Uterus (tissue), 4 donors: ENCODE results near the gene IL22. TPM values are rescaled to one million over a fixed set of nuclear protein-coding genes. Genes with fewer than 3 reads are reported as not detected.

Source experiments
- DNase-seq, 2 donors: peaks; one replicate each; pipeline ENCODE4 v3.0.0-alpha.2; 2019 to 2020
- H3K27ac ChIP-seq, 2 donors: fragments of 200-600 bp; sonication (generic); 1 replicate in 1 of 2; 2 replicates in 1 of 2; pipeline ENCODE4 v1.5.1; 2016 to 2018
- H3K27me3 ChIP-seq, 2 donors: fragments of 200-600 bp; sonication (generic); one replicate each; pipeline ENCODE4 v1.5.1; 2018 to 2019; ENCODE audit warnings: control low read depth in 1 of 2
- H3K36me3 ChIP-seq, 2 donors: fragments of 200-600 bp; sonication (generic); one replicate each; pipeline ENCODE4 v1.5.1; 2019; ENCODE audit warnings: control low read depth in 1 of 2
- H3K4me1 ChIP-seq, 2 donors: fragments of 200-600 bp; sonication (generic); one replicate each; pipeline ENCODE4 v1.5.1; 2018 to 2019; ENCODE audit warnings: control low read depth in 1 of 2
- H3K4me3 ChIP-seq, 2 donors: fragments of 200-600 bp; sonication (generic); 1 replicate in 1 of 2; 2 replicates in 1 of 2; pipeline ENCODE4 v1.5.1; 2018 to 2019; ENCODE audit warnings: mild to moderate bottlenecking in 1 of 2
- H3K9me3 ChIP-seq, 2 donors: fragments of 200-600 bp; sonication (generic); one replicate each; pipeline ENCODE4 v1.5.1; 2019; ENCODE audit warnings: control low read depth in 1 of 2
- POLR2A ChIP-seq, 2 donors: fragments of 450-650 bp; IDR thresholded peaks; one replicate each; pipeline ENCODE4 v1.6.1; 2016; ENCODE audit warnings: antibody characterized with exemption in 2 of 2, mild to moderate bottlenecking in 1 of 2, moderate library complexity in 1 of 2
- intact Hi-C: fragments of 100-400 bp; cut with DNase I; formaldehyde crosslinking; loops from one replicate; pipeline ENCODE4 v1.15.1; 2023; ENCODE audit warnings: low total_unique reads
- total RNA-seq, 4 donors: library from RNA; depleted of rRNA in 3 of 4; stranded (reverse); fragments of >200 nt in 3 of 4; gene quantifications; one replicate each; pipeline versions ENCODE4 v1.1.0 to v1.2.4, GENCODE V29; 2014 to 2023
- TF ChIP-seq, protein P1 (sequence below), 4 experiments: fragments of 200-600 bp in 2 of 4; fragments of 450-650 bp in 2 of 4; sonication (generic) in 2 of 4; IDR thresholded peaks; one replicate each; pipeline ENCODE4 v1.5.1; 2016 to 2019; ENCODE audit warnings: antibody characterized with exemption in 4 of 4, mild to moderate bottlenecking in 2 of 4, moderate library complexity in 1 of 4
- donor health status: DM: yes; HTN: yes; CAD: no.

IL22 gene, protein sequence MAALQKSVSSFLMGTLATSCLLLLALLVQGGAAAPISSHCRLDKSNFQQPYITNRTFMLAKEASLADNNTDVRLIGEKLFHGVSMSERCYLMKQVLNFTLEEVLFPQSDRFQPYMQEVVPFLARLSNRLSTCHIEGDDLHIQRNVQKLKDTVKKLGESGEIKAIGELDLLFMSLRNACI
- not detected for total RNA-seq

DNA sequence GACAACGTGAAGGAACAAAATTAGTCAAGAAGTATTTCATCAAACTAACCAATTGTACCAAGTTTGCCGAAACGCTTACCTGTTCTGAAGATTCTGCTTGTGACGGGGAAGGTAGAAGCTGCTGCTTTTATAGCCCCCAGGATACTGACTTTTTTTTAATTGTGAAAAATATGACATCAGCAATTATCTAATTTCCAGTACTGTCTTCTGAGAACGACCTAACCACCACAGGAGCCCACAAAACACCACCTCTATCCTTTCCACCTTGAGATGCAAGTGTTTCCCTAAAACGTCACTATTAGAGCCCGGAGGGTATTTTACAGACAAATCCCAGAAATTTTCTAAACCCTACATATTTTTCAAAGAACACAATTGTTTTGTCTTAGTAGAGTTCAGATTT is at the start of gene IL22:
Gene IL22, minus strand, starts transcription at position 101 of the 400 bp plus-strand sequence. CDS start 156 bp downstream, outside the sequence.
- TF ChIP-seq POLR2A (IDR thresholded peaks at IDR 0.05), result no peak
- TF ChIP-seq, protein P1, sequence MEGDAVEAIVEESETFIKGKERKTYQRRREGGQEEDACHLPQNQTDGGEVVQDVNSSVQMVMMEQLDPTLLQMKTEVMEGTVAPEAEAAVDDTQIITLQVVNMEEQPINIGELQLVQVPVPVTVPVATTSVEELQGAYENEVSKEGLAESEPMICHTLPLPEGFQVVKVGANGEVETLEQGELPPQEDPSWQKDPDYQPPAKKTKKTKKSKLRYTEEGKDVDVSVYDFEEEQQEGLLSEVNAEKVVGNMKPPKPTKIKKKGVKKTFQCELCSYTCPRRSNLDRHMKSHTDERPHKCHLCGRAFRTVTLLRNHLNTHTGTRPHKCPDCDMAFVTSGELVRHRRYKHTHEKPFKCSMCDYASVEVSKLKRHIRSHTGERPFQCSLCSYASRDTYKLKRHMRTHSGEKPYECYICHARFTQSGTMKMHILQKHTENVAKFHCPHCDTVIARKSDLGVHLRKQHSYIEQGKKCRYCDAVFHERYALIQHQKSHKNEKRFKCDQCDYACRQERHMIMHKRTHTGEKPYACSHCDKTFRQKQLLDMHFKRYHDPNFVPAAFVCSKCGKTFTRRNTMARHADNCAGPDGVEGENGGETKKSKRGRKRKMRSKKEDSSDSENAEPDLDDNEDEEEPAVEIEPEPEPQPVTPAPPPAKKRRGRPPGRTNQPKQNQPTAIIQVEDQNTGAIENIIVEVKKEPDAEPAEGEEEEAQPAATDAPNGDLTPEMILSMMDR (IDR thresholded peaks at IDR 0.05), result no peak
- H3K27ac ChIP-seq, result no peak within 1 kb of the TSS
- intact Hi-C loops, result no loop called here
- no peaks in the 10 kb centered on the region for H3K4me1 ChIP-seq
- no peaks in the 10 kb centered on the region for H3K9me3 ChIP-seq
- no peaks in the 10 kb centered on the region for H3K27me3 ChIP-seq
- H3K36me3 ChIP-seq, result no peaks in the 10 kb centered on the region
- no peak for DNase-seq
- H3K4me3 ChIP-seq, result no peak within 1 kb of the TSS

DNA sequence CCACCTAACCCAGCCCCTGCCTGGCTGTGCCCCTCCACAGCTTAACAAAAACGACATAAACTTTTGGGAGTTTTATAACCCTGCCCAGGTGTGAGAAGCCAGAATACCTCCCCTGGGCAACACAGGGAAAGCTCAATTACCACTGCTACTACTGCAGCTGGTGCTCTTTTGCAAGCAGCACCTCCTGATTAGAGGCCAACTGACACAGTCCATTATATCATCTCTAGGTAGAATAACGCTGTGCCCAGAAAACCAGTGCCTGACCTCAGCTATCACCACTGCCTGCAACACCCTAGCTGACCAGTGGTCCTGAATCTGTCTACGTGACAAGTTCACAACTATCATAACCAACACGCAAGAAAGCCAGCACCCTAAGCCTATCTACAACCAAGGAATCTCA is 44.5 kb upstream of the IL22 start:
- no peak for TF ChIP-seq POLR2A (IDR thresholded peaks at IDR 0.05)
- TF ChIP-seq, protein P1 (IDR thresholded peaks at IDR 0.05), result no peak
- Histone ChIP-seq H3K36me3 (no peaks in the 10 kb centered on the region), H3K9me3 (peaks cover 0 to 4% of the 10 kb centered on the region in 2 donors), H3K4me3 (no peak overlapping the region), H3K27me3 (no peaks in the 10 kb centered on the region), H3K4me1 (no peaks in the 10 kb centered on the region), H3K27ac (no peak overlapping the region)
- intact Hi-C loops, result no loop called here
- no peak for DNase-seq

DNA sequence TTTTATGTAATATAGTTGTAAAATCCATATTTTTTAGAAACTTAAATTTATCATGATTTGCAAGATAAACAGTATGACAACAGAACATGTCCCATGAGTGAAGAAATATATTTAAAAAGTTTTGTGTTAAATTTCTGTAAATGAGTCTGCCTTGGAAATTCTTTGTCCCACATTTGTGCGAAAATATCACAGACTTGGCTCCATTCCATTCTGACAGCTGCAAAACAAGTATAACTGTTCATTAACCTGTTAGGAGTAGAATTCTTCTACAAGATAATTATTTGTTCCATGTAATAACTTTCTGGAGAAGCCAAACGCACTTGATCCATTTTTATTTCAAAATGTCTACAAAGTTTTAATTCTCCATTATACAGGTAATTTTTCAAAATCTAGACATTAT is 40.8 kb upstream of the IL22 start:
- TF ChIP-seq, protein P1 (IDR thresholded peaks at IDR 0.05), result no peak
- no peak for TF ChIP-seq POLR2A (IDR thresholded peaks at IDR 0.05)
- Histone ChIP-seq H3K4me3 (no peak overlapping the region), H3K4me1 (no peaks in the 10 kb centered on the region), H3K9me3 (no peaks in the 10 kb centered on the region), H3K36me3 (no peaks in the 10 kb centered on the region), H3K27ac (no peak overlapping the region), H3K27me3 (no peaks in the 10 kb centered on the region)
- DNase-seq, result no peak
- intact Hi-C loops, result no loop called here

DNA sequence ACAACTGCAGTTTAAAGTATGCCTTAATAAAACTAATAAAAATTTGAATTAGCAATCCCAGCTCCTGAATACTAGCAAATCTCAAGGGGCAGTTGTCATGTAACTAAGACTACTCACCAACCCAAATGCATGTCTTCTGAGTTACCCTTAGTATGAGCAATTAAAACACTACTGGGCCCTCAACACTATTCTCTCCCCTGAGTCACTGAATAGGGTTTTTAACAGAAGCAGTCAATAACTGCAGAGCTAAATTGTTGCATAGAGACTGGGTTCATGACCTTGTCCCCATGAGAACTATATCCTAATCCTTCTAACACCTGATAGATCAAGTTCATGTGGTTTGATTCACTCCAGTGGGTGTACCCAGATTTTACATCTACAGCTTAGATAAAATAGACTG is 39.9 kb upstream of the IL22 start:
- Histone ChIP-seq H3K27ac (no peak overlapping the region), H3K27me3 (no peaks in the 10 kb centered on the region), H3K4me3 (no peak overlapping the region), H3K4me1 (no peaks in the 10 kb centered on the region), H3K36me3 (no peaks in the 10 kb centered on the region), H3K9me3 (no peaks in the 10 kb centered on the region)
- TF ChIP-seq POLR2A (IDR thresholded peaks at IDR 0.05), result no peak
- TF ChIP-seq, protein P1 (IDR thresholded peaks at IDR 0.05), result no peak
- no peak for DNase-seq
- intact Hi-C loops, result no loop called here

DNA sequence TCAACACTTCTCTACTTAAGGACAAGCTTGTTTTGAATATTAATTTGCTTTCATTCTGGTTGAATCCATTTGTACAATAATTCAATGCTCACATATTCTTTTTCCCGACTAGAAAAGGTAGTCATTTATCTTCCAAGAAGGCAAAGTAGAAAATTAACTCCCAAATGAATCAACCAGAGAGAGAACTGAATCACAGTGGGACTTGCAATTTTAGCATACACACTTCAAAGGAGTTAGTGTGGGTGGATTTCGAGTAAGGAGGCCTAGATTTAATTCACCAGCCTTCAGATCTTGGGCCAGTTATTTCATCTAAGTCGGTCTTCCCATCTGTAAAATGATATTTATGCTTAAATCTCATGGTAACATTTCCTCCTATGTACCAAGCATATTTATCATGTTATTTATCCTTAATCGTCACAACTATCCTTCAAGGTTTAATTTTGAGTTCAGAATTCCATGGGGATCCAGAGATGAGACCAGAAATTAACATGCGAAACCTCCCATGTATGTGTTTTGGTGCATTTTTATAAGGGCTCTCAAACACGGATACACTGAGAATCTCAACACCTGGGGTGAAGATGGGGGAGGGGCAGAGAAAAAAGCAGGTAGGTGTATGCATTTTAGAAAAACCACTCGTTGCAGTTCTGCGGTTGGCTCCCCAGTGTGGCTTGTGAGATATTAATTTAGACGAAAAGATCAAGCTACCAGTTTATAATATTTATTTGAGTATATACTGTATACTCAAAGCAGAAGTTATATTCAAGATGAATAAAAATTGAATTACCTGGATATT is 38.9 kb upstream of the IL22 start:
- H3K27me3 ChIP-seq, result no peaks in the 10 kb centered on the region
- H3K9me3 ChIP-seq, result no peaks in the 10 kb centered on the region
- H3K36me3 ChIP-seq, result no peaks in the 10 kb centered on the region
- no peak overlapping the region for H3K27ac ChIP-seq
- no peak for DNase-seq
- intact Hi-C loops, result no loop called here
- no peak for TF ChIP-seq POLR2A (IDR thresholded peaks at IDR 0.05)
- TF ChIP-seq, protein P1 (IDR thresholded peaks at IDR 0.05), result no peak
- H3K4me3 ChIP-seq, result no peak overlapping the region
- no peaks in the 10 kb centered on the region for H3K4me1 ChIP-seq
